Activated CD4-positive, alpha-beta T cell treated with anti-CD3 and anti-CD28 coated beads, Interleukin-2, amount 10 ng/mL, durations not matched to agents 24 days and 14 days (primary cell): ENCODE data around the gene PTPRF. TPM values are rescaled to one million over a fixed set of nuclear protein-coding genes. Genes with fewer than 3 reads are reported as not detected.

Experiments used
- DNase-seq: peaks from one replicate; pipeline ENCODE4 v3.0.0; 2022
- H3K27ac Mint-ChIP-seq: one replicate; pipeline ENCODE4 v1.8.0; 2022; ENCODE audit warnings: mild to moderate bottlenecking, mixed read lengths
- H3K27me3 Mint-ChIP-seq: one replicate; pipeline ENCODE4 v1.8.0; 2022; ENCODE audit warnings: mixed read lengths
- H3K36me3 Mint-ChIP-seq: one replicate; pipeline ENCODE4 v1.8.0; 2022; ENCODE audit warnings: low read depth, mild to moderate bottlenecking, mixed read lengths
- H3K4me1 Mint-ChIP-seq: one replicate; pipeline ENCODE4 v1.8.0; 2021; ENCODE audit warnings: mixed read lengths
- H3K4me3 Mint-ChIP-seq: one replicate; pipeline ENCODE4 v1.8.0; 2022; ENCODE audit warnings: mild to moderate bottlenecking, moderate library complexity, mixed read lengths
- H3K9me3 Mint-ChIP-seq: one replicate; pipeline ENCODE4 v1.8.0; 2021; ENCODE audit warnings: mixed read lengths
- intact Hi-C: fragments of 100-400 bp; cut with micrococcal nuclease; formaldehyde crosslinking; loops from one replicate; pipeline ENCODE4 v1.15.1; 2023
- total RNA-seq: library from RNA; stranded (reverse); gene quantifications from 2 replicates; pipeline ENCODE4 v1.2.3, GENCODE V29; 2022

The PTPRF gene
- total RNA-seq, 1 donor from 2014 or later, result 2.1 TPM

DNA sequence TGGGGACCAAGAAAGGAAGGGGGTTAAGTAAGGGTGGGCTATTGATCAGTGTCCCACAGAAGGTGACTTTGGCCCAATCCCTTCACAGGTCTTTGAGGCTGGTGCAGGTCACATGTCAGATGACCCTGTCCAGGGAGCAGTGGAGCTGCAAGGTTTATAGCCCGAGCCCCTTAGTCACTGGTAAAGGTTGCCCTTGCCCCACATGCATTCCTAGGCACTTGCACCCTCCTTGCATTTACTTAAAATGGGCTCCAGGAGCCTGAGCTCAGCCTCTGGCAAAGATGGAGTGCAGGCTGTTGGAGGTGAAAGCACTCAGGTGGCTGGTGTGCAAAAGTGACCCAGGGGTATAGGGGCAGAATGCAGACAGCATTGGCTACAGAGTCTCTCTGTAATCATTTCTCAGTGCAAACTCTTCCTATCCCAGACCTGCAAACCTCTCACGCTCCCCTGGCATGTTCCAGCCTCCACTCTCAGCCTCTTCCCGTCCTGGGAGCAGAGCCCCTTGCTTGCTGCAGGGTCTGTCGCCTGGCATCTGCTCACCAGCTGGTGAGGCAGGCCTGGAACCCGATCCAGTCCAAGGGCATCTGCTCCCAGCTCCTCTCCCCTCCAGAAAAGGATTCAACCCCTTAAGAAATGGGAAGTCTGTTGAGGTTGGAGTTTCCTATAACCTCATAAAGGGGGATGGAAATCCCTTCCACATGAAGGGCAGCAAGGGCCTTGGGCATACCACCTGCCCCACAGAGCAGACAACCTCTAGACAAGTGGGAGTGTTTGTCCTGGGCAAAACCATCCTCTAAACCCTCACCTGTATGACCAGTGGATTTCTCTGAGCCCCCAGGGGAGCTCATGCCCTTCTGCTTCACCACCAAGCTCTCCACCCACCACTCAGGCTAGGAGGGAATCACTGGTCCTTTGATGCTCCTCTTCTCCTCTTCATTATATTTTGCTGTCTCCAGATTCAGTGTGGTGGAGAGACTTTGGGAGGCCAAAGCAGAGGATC lies 23.1 kb upstream of the PTPRF start:
- no peak overlapping the region for H3K27ac Mint-ChIP-seq
- no peak overlapping the region for H3K4me3 Mint-ChIP-seq
- peaks cover 1% of the 10 kb centered on the region for H3K27me3 Mint-ChIP-seq
- peaks cover 10% of the 10 kb centered on the region for H3K4me1 Mint-ChIP-seq
- no peaks in the 10 kb centered on the region for H3K36me3 Mint-ChIP-seq
- no peak for DNase-seq
- intact Hi-C loops, result no loop called here
- H3K9me3 Mint-ChIP-seq, result peaks cover 5% of the 10 kb centered on the region

GRCh38 chr1:43509007-43509739 lies 21.5 kb upstream of the PTPRF start:
- peak overlapping the region; percentile 29 for H3K27ac Mint-ChIP-seq
- H3K27me3 Mint-ChIP-seq, result peaks cover 2% of the 10 kb centered on the region
- H3K36me3 Mint-ChIP-seq, result no peaks in the 10 kb centered on the region
- DNase-seq, result no peak
- H3K9me3 Mint-ChIP-seq, result peaks cover 5% of the 10 kb centered on the region
- no peak overlapping the region for H3K4me3 Mint-ChIP-seq
- peaks cover 10% of the 10 kb centered on the region for H3K4me1 Mint-ChIP-seq
- intact Hi-C loops, result no loop called here

- intact Hi-C loops, result no loop called here
- Mint-ChIP-seq H3K27ac (peak overlapping the region; percentile 62), H3K4me1 (peaks cover 10% of the 10 kb centered on the region), H3K36me3 (no peaks in the 10 kb centered on the region), H3K4me3 (no peak overlapping the region), H3K27me3 (peaks cover 3% of the 10 kb centered on the region), H3K9me3 (peaks cover 5% of the 10 kb centered on the region)
- DNase-seq, result no peak
Observed at GRCh38 chr1:43509740-43510375, 20.8 kb upstream of the PTPRF start.

DNA sequence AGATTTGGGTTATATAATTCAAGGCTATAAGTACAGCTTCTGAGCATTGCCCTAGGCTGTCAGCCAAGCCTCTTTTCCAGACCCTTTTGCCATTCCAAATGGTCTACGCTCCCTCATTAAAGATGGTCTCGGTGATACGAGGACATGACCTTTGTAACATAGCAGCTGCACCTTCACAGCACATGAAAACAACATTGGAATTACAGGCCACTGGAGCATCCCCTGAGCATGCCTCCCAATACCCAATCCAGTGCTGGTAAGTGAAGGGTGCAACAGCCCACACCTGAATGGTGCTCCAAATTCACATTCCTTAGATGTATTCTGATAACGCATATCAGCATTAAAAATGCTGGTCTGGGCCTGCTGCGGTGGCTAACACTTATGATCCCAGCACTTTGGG lies 20.1 kb upstream of the PTPRF start:
- Mint-ChIP-seq H3K4me3 (no peak overlapping the region), H3K4me1 (peaks cover 10% of the 10 kb centered on the region), H3K36me3 (no peaks in the 10 kb centered on the region), H3K27me3 (peaks cover 3% of the 10 kb centered on the region), H3K9me3 (peaks cover 5% of the 10 kb centered on the region), H3K27ac (no peak overlapping the region)
- no peak for DNase-seq
- intact Hi-C loops, result no loop called here

GRCh38 chr1:43511394-43511793 lies 19.3 kb upstream of the PTPRF start:
- Mint-ChIP-seq H3K27ac (no peak overlapping the region), H3K9me3 (peaks cover 5% of the 10 kb centered on the region), H3K36me3 (no peaks in the 10 kb centered on the region), H3K4me3 (no peak overlapping the region), H3K27me3 (peaks cover 3% of the 10 kb centered on the region), H3K4me1 (peaks cover 10% of the 10 kb centered on the region)
- intact Hi-C loops, result no loop called here
- DNase-seq, result no peak

DNA sequence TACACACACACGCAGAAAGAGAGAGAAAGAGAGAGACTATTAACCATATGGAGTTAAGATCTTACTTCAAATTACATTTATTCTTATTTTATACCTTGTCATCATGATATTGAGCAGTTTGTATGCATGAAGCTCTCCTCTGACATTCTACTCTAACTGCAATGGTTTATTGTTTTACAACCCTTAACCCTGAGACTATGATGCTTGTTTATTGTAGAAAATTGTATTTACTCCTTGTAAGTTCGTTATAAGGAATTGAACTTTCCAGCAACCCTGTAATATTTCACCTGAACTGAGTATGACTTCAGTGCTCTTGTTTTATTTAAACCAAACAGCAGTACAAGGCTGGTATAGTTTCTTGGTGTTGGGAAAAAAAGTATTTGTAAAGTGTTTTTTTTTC lies 18.6 kb upstream of the PTPRF start:
- Mint-ChIP-seq H3K4me1 (peaks cover 10% of the 10 kb centered on the region), H3K4me3 (no peak overlapping the region), H3K27me3 (peaks cover 7% of the 10 kb centered on the region), H3K9me3 (peaks cover 5% of the 10 kb centered on the region), H3K36me3 (no peaks in the 10 kb centered on the region), H3K27ac (no peak overlapping the region)
- DNase-seq, result no peak
- intact Hi-C loops, result no loop called here

- peaks cover 7% of the 10 kb centered on the region for H3K27me3 Mint-ChIP-seq
- H3K4me1 Mint-ChIP-seq, result peaks cover 10% of the 10 kb centered on the region
- peaks cover 5% of the 10 kb centered on the region for H3K9me3 Mint-ChIP-seq
- no peak for DNase-seq
- intact Hi-C loops, result no loop called here
- H3K4me3 Mint-ChIP-seq, result no peak overlapping the region
- no peaks in the 10 kb centered on the region for H3K36me3 Mint-ChIP-seq
- no peak overlapping the region for H3K27ac Mint-ChIP-seq
Observed at GRCh38 chr1:43512681-43513080, 18.0 kb upstream of the PTPRF start.

DNA sequence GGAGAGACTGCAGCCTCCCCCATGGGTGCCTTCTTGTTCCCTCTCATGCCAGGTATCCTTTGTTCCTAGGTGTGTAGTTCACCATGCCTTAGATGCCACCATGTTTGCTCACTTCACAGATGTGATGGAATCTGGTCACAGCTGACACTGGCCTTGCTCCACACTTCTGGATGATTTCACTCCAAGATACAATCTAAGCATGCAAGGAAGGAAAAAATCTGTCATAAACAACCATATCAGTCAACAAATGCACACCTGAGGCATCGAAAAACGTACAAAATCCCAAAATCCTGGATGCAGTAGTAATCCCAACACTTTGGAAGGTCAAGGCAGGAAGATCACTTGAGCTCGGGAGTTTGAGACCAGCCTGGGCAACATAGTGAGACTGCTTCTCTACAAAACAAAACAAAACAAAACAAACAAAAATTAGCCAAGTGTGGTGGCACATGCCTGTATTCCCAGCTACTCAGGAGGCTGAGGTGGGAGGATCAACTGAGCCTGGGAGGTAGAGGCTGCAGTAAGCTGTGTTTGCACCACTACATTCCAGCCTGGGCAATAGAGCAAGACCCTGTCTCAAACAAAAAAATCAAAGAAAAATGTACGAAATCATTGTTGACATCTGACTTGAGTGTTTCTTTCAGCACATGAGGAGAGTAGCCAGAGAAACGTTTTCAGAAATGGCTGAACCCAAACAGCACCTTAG lies 17.1 kb upstream of the PTPRF start:
- no peak for DNase-seq
- no peaks in the 10 kb centered on the region for H3K36me3 Mint-ChIP-seq
- intact Hi-C loops, result no loop called here
- peaks cover 9% of the 10 kb centered on the region for H3K4me1 Mint-ChIP-seq
- peaks cover 10% of the 10 kb centered on the region for H3K27me3 Mint-ChIP-seq
- no peak overlapping the region for H3K27ac Mint-ChIP-seq
- H3K9me3 Mint-ChIP-seq, result peaks cover 5% of the 10 kb centered on the region
- H3K4me3 Mint-ChIP-seq, result no peak overlapping the region

DNA sequence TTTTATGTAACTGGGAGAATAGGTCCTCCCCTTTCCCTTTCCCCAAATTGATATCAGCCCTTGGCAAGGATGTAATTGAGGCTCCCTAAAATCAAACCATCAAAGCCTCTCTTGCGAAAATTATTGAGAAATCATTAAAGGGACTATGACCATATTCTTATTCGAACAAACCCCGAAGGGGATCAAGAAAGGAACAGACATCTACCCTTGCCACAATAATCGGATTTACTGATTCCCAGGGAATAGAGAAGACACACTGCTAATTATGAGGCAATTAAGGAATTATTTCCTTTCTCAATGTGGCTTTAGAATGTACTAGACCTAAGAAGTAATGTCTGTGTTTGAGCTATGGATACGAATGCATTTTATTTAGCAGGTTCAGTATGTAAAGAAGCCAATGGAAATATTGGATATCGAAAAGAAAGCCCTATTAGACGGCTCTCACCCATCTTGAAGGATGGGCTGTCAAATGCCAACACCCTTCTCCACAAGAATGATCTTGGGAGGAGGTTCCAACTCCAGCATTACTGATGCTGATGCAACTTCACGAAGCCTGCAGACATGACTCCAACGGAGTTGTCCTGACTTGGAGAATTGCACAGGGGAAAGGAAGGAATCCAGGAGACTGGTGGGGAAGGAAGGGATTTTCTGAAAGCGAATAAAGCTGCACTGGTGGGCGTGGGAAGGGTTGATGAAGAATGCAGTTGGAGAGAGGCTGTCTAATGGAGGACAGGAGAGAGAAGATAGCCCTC lies 11.6 kb upstream of the PTPRF start:
- intact Hi-C loops, result no loop called here
- no peak overlapping the region for H3K27ac Mint-ChIP-seq
- no peaks in the 10 kb centered on the region for H3K9me3 Mint-ChIP-seq
- no peaks in the 10 kb centered on the region for H3K4me1 Mint-ChIP-seq
- no peak overlapping the region for H3K4me3 Mint-ChIP-seq
- peaks cover 46% of the 10 kb centered on the region for H3K27me3 Mint-ChIP-seq
- DNase-seq, result no peak
- no peaks in the 10 kb centered on the region for H3K36me3 Mint-ChIP-seq

DNA sequence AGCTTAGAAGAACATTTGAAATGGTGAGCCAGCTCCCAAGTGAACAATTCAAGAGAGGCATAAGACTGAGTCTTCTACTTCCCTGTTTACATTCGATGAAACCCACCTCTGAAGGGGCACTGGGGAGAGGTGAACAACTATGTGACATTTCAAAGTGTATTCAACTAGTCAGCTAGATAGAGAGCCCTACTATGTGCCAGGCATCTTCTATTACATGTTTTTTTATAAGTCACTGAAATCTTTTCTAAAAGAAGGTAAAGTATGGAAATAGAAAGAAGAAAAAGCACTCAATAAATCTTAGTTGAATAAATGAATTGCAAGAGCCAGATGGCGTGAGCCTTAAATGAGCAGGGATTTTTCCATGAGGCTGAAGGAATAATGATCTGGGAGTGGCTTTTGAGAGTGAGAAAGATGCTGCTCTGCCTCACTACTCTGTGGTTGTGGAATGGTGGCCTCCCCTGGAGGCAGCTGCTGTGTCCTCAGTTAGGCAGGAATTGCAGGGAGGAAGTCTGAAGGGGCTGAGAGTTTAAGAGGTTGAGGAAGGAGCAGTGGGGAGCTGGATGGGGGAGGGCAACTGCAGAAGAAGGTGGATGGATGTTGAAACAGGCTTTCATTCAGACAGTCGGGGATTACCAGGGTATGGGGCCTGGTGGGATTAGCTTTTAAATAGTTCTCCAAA lies 10.4 kb upstream of the PTPRF start:
- no peaks in the 10 kb centered on the region for H3K4me1 Mint-ChIP-seq
- no peak overlapping the region for H3K4me3 Mint-ChIP-seq
- intact Hi-C loops, result no loop called here
- H3K9me3 Mint-ChIP-seq, result no peaks in the 10 kb centered on the region
- DNase-seq, result no peak
- H3K36me3 Mint-ChIP-seq, result no peaks in the 10 kb centered on the region
- peaks cover 44% of the 10 kb centered on the region for H3K27me3 Mint-ChIP-seq
- H3K27ac Mint-ChIP-seq, result no peak overlapping the region

- Mint-ChIP-seq H3K27me3 (peaks cover 46% of the 10 kb centered on the region), H3K4me1 (no peaks in the 10 kb centered on the region), H3K4me3 (no peak overlapping the region), H3K9me3 (no peaks in the 10 kb centered on the region), H3K36me3 (no peaks in the 10 kb centered on the region), H3K27ac (no peak overlapping the region)
- intact Hi-C loops, result no loop called here
- no peak for DNase-seq
Observed at GRCh38 chr1:43521078-43521477, 9.6 kb upstream of the PTPRF start.

DNA sequence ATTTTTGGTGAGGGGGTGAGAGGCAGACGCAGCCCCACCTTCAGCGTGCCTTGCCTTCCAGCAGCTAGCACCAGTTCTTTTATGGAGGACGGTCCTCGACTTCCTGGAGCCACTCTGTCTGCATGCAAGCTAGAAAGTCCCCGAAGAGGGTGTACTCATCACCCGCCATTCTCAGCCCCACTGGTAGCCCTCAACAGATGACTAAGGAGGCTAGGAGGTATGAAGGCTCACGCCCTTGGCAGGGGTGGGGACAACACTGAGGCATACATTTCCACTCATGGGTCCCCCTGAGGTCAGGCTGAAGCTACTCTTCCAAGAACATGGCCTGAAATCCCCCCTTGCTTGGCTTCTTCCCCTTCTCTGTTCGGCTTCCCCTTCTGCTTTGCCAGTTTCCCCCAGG lies 8.9 kb upstream of the PTPRF start:
- Mint-ChIP-seq H3K4me1 (no peaks in the 10 kb centered on the region), H3K9me3 (no peaks in the 10 kb centered on the region), H3K27ac (no peak overlapping the region), H3K27me3 (peaks cover 46% of the 10 kb centered on the region), H3K4me3 (no peak overlapping the region), H3K36me3 (no peaks in the 10 kb centered on the region)
- intact Hi-C loops, result no loop called here
- no peak for DNase-seq

GRCh38 chr1:43522431-43522775 lies 8.3 kb upstream of the PTPRF start:
- H3K27ac Mint-ChIP-seq, result no peak overlapping the region
- intact Hi-C loops, result no loop called here
- H3K9me3 Mint-ChIP-seq, result no peaks in the 10 kb centered on the region
- H3K4me1 Mint-ChIP-seq, result no peaks in the 10 kb centered on the region
- H3K36me3 Mint-ChIP-seq, result no peaks in the 10 kb centered on the region
- no peak overlapping the region for H3K4me3 Mint-ChIP-seq
- DNase-seq, result no peak
- H3K27me3 Mint-ChIP-seq, result peaks cover 44% of the 10 kb centered on the region
